Measurements from ENCODE around the gene FAM9A. TPM values are rescaled to one million over a fixed set of nuclear protein-coding genes. Genes with fewer than 3 reads are reported as not detected.

The FAM9A gene
- total RNA-seq (not detected in 2 replicates), polyA plus RNA-seq (not detected in 2 replicates), polyA minus RNA-seq (not detected in 2 replicates)
- total RNA-seq (2013), result not detected

GRCh38 chrX:8801041-8801599, at the start of gene FAM9A:
TSS of gene FAM9A (minus strand) at chrX:8801383. CDS start at chrX:8800171, 1,212 bp downstream.
- H3K27me3 ChIP-seq (replicated peaks in 1 of 4; ENCODE audit: control extremely low read depth in 1 of 4, control insufficient read depth in 3 of 4, insufficient read depth in 4 of 4, low read length in 3 of 4), result no peaks in the 10 kb centered on the region
- no peaks in the 10 kb centered on the region for H3K4me1 Mint-ChIP-seq
- H3K4me3 Mint-ChIP-seq, result no peak within 1 kb of the TSS
- H3K9ac ChIP-seq (ENCODE audit: low read length), result no peak within 1 kb of the TSS
- 99% methylated on average over 25 of the region's 32 CpGs for WGBS (ENCODE audit: insufficient coverage)
- H3K27ac ChIP-seq (ENCODE audit: low read length in 2 of 2), result no peak within 1 kb of the TSS
- CTCF ChIA-PET, result no interaction called here
- POLR2A ChIA-PET, result no interaction called here
- no peak within 1 kb of the TSS for H3K27ac Mint-ChIP-seq
- H3K4me2 ChIP-seq (replicated peaks; ENCODE audit: low read depth, low read length, poor library complexity, severe bottlenecking), result no peak within 1 kb of the TSS
- H3K27me3 Mint-ChIP-seq, result peaks cover 3% of the 10 kb centered on the region
- H3K9me3 ChIP-seq (ENCODE audit: control extremely low read depth in 1 of 3, control insufficient read depth in 2 of 3, insufficient read depth in 1 of 3, low read length in 2 of 3), result peaks cover 0 to 4% (median 0%) of the 10 kb centered on the region in 3 donors
- no peaks in the 10 kb centered on the region for H3K9me3 Mint-ChIP-seq (ENCODE audit: insufficient read depth)
- no peak within 1 kb of the TSS for H3K4me3 ChIP-seq (ENCODE audit: control extremely low read depth in 1 of 5, extremely low read depth in 1 of 5, insufficient read depth in 1 of 5, low read depth in 2 of 5, low read length in 4 of 5)
- intact Hi-C loops (cut with micrococcal nuclease), result no loop called here
- no peak for TF ChIP-seq CTCF (IDR thresholded peaks at IDR 0.05)
- no peak for TF ChIP-seq EZH2 (IDR thresholded peaks at IDR 0.05; ENCODE audit: borderline replicate concordance, insufficient read depth, low read depth, low read length, poor library complexity, severe bottlenecking)
- no peaks in the 10 kb centered on the region for H3K79me2 ChIP-seq (ENCODE audit: control insufficient read depth, insufficient read depth, low read length)
- H4K20me1 ChIP-seq (ENCODE audit: control insufficient read depth, insufficient read depth, low read length, poor library complexity, severe bottlenecking), result no peaks in the 10 kb centered on the region
- DNase-seq (no peak), ATAC-seq (ENCODE audit: low read depth) (no peak)
- H3K36me3 ChIP-seq (replicated peaks in 1 of 2; ENCODE audit: control extremely low read depth in 1 of 2, control insufficient read depth in 1 of 2, extremely low read depth in 1 of 2, insufficient read depth in 2 of 2, low read length in 1 of 2), result no peaks in the 10 kb centered on the region
- no peak within 1 kb of the TSS for H2AFZ ChIP-seq (ENCODE audit: insufficient read depth, low read depth, low read length, poor library complexity, severe bottlenecking)
- no peaks in the 10 kb centered on the region for H3K4me1 ChIP-seq (ENCODE audit: control insufficient read depth in 2 of 2, insufficient read depth in 2 of 2, low read length in 2 of 2)

GRCh38 chrX:8850478-8850877, 49.3 kb upstream of the FAM9A start:
- Histone ChIP-seq H2AFZ (ENCODE audit: insufficient read depth, low read depth, low read length, poor library complexity, severe bottlenecking) (no peak overlapping the region), H3K9me3 (ENCODE audit: control extremely low read depth in 1 of 3, control insufficient read depth in 2 of 3, insufficient read depth in 1 of 3, low read length in 2 of 3) (no peaks in the 10 kb centered on the region), H4K20me1 (ENCODE audit: control insufficient read depth, insufficient read depth, low read length, poor library complexity, severe bottlenecking) (no peaks in the 10 kb centered on the region), H3K4me3 (ENCODE audit: control extremely low read depth in 1 of 5, extremely low read depth in 1 of 5, insufficient read depth in 1 of 5, low read depth in 2 of 5, low read length in 4 of 5) (no peak overlapping the region), H3K27ac (ENCODE audit: low read length in 2 of 2) (no peak overlapping the region), H3K27me3 (replicated peaks in 1 of 4; ENCODE audit: control extremely low read depth in 1 of 4, control insufficient read depth in 3 of 4, insufficient read depth in 4 of 4, low read length in 3 of 4) (peaks cover 0 to 4% (median 0%) of the 10 kb centered on the region in 4 experiments), H3K4me2 (replicated peaks; ENCODE audit: low read depth, low read length, poor library complexity, severe bottlenecking) (no peak overlapping the region), H3K4me1 (ENCODE audit: control insufficient read depth in 2 of 2, insufficient read depth in 2 of 2, low read length in 2 of 2) (no peaks in the 10 kb centered on the region), H3K9ac (ENCODE audit: low read length) (no peak overlapping the region), H3K36me3 (replicated peaks in 1 of 2; ENCODE audit: control extremely low read depth in 1 of 2, control insufficient read depth in 1 of 2, extremely low read depth in 1 of 2, insufficient read depth in 2 of 2, low read length in 1 of 2) (no peaks in the 10 kb centered on the region), H3K79me2 (ENCODE audit: control insufficient read depth, insufficient read depth, low read length) (no peaks in the 10 kb centered on the region)
- H3K27me3 Mint-ChIP-seq, result peaks cover 25% of the 10 kb centered on the region
- ATAC-seq (ENCODE audit: low read depth) (no peak), DNase-seq (no peak)
- ChIA-PET CTCF (interaction anchor here (0.7 kb wide), 1 partner anchor 106 kb away, joined by 4 read pairs; no protein-coding TSS in a partner anchor), POLR2A (no interaction called here)
- WGBS (ENCODE audit: insufficient coverage), result 100% methylated on average over 1 of the region's 6 CpGs
- no peak overlapping the region for H3K4me3 Mint-ChIP-seq
- no peak overlapping the region for H3K27ac Mint-ChIP-seq
- no peaks in the 10 kb centered on the region for H3K4me1 Mint-ChIP-seq
- H3K9me3 Mint-ChIP-seq (ENCODE audit: insufficient read depth), result no peaks in the 10 kb centered on the region
- TF ChIP-seq EZH2 (IDR thresholded peaks at IDR 0.05; ENCODE audit: borderline replicate concordance, insufficient read depth, low read depth, low read length, poor library complexity, severe bottlenecking), result no peak
- no peak for TF ChIP-seq CTCF (IDR thresholded peaks at IDR 0.05)
- intact Hi-C loops (cut with micrococcal nuclease), result no loop called here
